Fibroblast of pulmonary artery (primary cell): Measurements from ENCODE around the gene DHRS7.
A peak's percentile ranks its signal among the peaks of the same experiment; 100 is the strongest.

ENCODE experiments used
- DNase-seq: peaks from one replicate; pipeline ENCODE4 v3.0.0-alpha.2; 2010; ENCODE audit warnings: low read depth
- H3K4me3 ChIP-seq: replicated peaks from 2 replicates; pipeline ENCODE4 v1.5.1; 2011; ENCODE audit warnings: low read depth, mild to moderate bottlenecking, control low read depth, low read length, moderate library complexity
- CTCF ChIP-seq: IDR thresholded peaks from 2 replicates; pipeline ENCODE4 v1.5.1; 2011; ENCODE audit warnings: mild to moderate bottlenecking, control low read depth, low read length, inconsistent platforms; ENCODE audit errors: missing control alignments

The DHRS7 gene

GRCh38 chr14:60196291-60196690 lies 31.1 kb upstream of the DHRS7 start:
- no peak for TF ChIP-seq CTCF
- no peak for DNase-seq
- no peak overlapping the region for H3K4me3 ChIP-seq

- no peak overlapping the region for H3K4me3 ChIP-seq
- TF ChIP-seq CTCF = no peak
- DNase-seq = peak; percentile 3
Measured at GRCh38 chr14:60195179-60195810, 30.1 kb upstream of the DHRS7 start.

- no peak overlapping the region for H3K4me3 ChIP-seq
- no peak for TF ChIP-seq CTCF
- DNase-seq = no peak
Measured at GRCh38 chr14:60189923-60190840, 25.0 kb upstream of the DHRS7 start.

- H3K4me3 ChIP-seq = no peak overlapping the region
- DNase-seq = no peak
- TF ChIP-seq CTCF = no peak
Measured at GRCh38 chr14:60188696-60189095, 23.5 kb upstream of the DHRS7 start.

- peak; percentile 13 for TF ChIP-seq CTCF
- no peak overlapping the region for H3K4me3 ChIP-seq
- DNase-seq = peak; percentile 36
Measured at GRCh38 chr14:60188115-60188514, 22.9 kb upstream of the DHRS7 start.

GRCh38 chr14:60184905-60185555 lies 19.8 kb upstream of the DHRS7 start:
- no peak for DNase-seq
- no peak overlapping the region for H3K4me3 ChIP-seq
- no peak for TF ChIP-seq CTCF
